H1 (cell line): ENCODE measurements around the gene ADAMTS4. TPM values are rescaled to one million over a fixed set of nuclear protein-coding genes. Genes with fewer than 3 reads are reported as not detected.

Experiments
- CTCF ChIA-PET: fragments of 300-600 bp; sonication (Branson Sonifier 250); formaldehyde crosslinking; loops from one replicate; lab custom pipeline; 2021; ENCODE audit not compliant: partially characterized antibody; lab: Charles Lee
- POLR2A ChIA-PET: fragments of 300-600 bp; sonication (Branson Sonifier 250); formaldehyde crosslinking; loops from one replicate; lab custom pipeline; 2021; ENCODE audit warnings: inconsistent platforms; ENCODE audit not compliant: partially characterized antibody; lab: Charles Lee
- DNase-seq, 2 experiments: peaks; one replicate each; pipeline versions ENCODE4 v3.0.0 to v3.0.0-alpha.2; 2010 to 2022; ENCODE audit warnings: low spot score in 2 of 2, low read depth in 1 of 2, mixed read lengths in 1 of 2
- FAIRE-seq: peaks from 2 replicates; lab custom pipeline; 2011; peaks lifted over from hg19 to GRCh38; lab: Jason Lieb, UNC
- H2AFZ ChIP-seq: 2 replicates; pipeline ENCODE4 v1.8.1; 2012; ENCODE audit warnings: low read length, inconsistent platforms
- H2AK5ac ChIP-seq: 2 replicates; pipeline ENCODE4 v1.6.1; 2013; ENCODE audit warnings: low read depth, low read length
- H2BK120ac ChIP-seq: replicated peaks from 2 replicates; pipeline ENCODE3; 2013; ENCODE audit warnings: low read depth, low read length, inconsistent platforms
- H2BK12ac ChIP-seq: 2 replicates; pipeline ENCODE4 v1.6.1; 2013; ENCODE audit warnings: low read depth, low read length
- H2BK15ac ChIP-seq: 2 replicates; pipeline ENCODE4 v1.6.1; 2013; ENCODE audit warnings: low read length
- H2BK20ac ChIP-seq: 2 replicates; pipeline ENCODE4 v1.6.1; 2013; ENCODE audit warnings: low read length
- H2BK5ac ChIP-seq: 2 replicates; pipeline ENCODE4 v1.6.1; 2013; ENCODE audit warnings: low read depth, low read length
- H3K14ac ChIP-seq: 2 replicates; pipeline ENCODE4 v1.6.1; 2013; ENCODE audit warnings: inconsistent platforms; ENCODE audit not compliant: insufficient read length
- H3K18ac ChIP-seq: 2 replicates; pipeline ENCODE4 v1.6.1; 2013; ENCODE audit warnings: low read length; ENCODE audit errors: extremely low read depth
- H3K23ac ChIP-seq: 2 replicates; pipeline ENCODE4 v1.6.1; 2013; ENCODE audit warnings: inconsistent platforms; ENCODE audit not compliant: insufficient read length
- H3K23me2 ChIP-seq: 2 replicates; pipeline ENCODE4 v1.6.1; 2013; ENCODE audit warnings: low read depth, low read length
- H3K27ac ChIP-seq: 2 replicates; pipeline ENCODE4 v1.6.1; 2011; ENCODE audit warnings: low read depth, low read length, inconsistent platforms
- H3K27me3 ChIP-seq, 4 experiments: replicated peaks in 1 of 4; 1 replicate in 1 of 4; 2 replicates in 3 of 4; pipeline versions ENCODE4 v1.6.1 to v1.8.1; 2011 to 2013; ENCODE audit warnings: low read length in 3 of 4, mild to moderate bottlenecking in 3 of 4, inconsistent platforms in 2 of 4, mixed read lengths in 2 of 4, moderate library complexity in 1 of 4; ENCODE audit not compliant: control insufficient read depth in 3 of 4, insufficient read depth in 3 of 4; ENCODE audit errors: extremely low read depth in 1 of 4
- H3K36me3 ChIP-seq, 4 experiments: 2 replicates each; pipeline versions ENCODE4 v1.6.1 to v1.8.1; 2011 to 2013; ENCODE audit warnings: mild to moderate bottlenecking in 4 of 4, low read length in 3 of 4, moderate library complexity in 2 of 4, control low read depth in 1 of 4, inconsistent platforms in 1 of 4; ENCODE audit not compliant: insufficient read depth in 4 of 4, control insufficient read depth in 2 of 4
- H3K4ac ChIP-seq: replicated peaks from 2 replicates; pipeline ENCODE3; 2013; ENCODE audit warnings: low read length, low read depth, mixed read lengths, inconsistent platforms; ENCODE audit not compliant: insufficient read length
- H3K4me1 ChIP-seq, 4 experiments: replicated peaks in 1 of 4; 1 replicate in 1 of 4; 2 replicates in 3 of 4; pipeline versions ENCODE4 v1.6.1 to v1.8.1; 2011 to 2013; ENCODE audit warnings: low read length in 3 of 4, inconsistent platforms in 2 of 4, mixed read lengths in 1 of 4; ENCODE audit not compliant: insufficient read depth in 4 of 4, control insufficient read depth in 3 of 4
- H3K4me2 ChIP-seq, 2 experiments: 2 replicates each; pipeline versions ENCODE4 v1.6.1 to v1.8.1; 2011 to 2013; ENCODE audit warnings: low read depth in 2 of 2, low read length in 2 of 2, control low read depth in 1 of 2, inconsistent platforms in 1 of 2, mild to moderate bottlenecking in 1 of 2; ENCODE audit not compliant: insufficient read depth in 1 of 2
- H3K4me3 ChIP-seq, 4 experiments: fragments of 200-600, 300-600 bp in 1 of 4; sonication (generic), shearing (Covaris generic), sonication (Bioruptor Twin) in 1 of 4; 2 replicates each; pipeline versions ENCODE4 v1.5.1 to v1.8.1; 2011 to 2016; ENCODE audit warnings: low read length in 4 of 4, low read depth in 3 of 4, control low read depth in 2 of 4, inconsistent platforms in 2 of 4, mild to moderate bottlenecking in 2 of 4, mixed read lengths in 1 of 4, moderate library complexity in 1 of 4; ENCODE audit not compliant: insufficient read depth in 2 of 4; ENCODE audit errors: extremely low read depth in 1 of 4
- H3K56ac ChIP-seq: replicated peaks from 2 replicates; pipeline ENCODE3; 2013; ENCODE audit warnings: low read depth, mild to moderate bottlenecking, mixed read lengths, low read length, inconsistent platforms; ENCODE audit not compliant: insufficient read length
- H3K79me1 ChIP-seq: 2 replicates; pipeline ENCODE4 v1.6.1; 2013; ENCODE audit warnings: low read depth, low read length, control low read depth
- H3K79me2 ChIP-seq, 2 experiments: 2 replicates each; pipeline versions ENCODE4 v1.6.1 to v1.8.1; 2012 to 2013; ENCODE audit warnings: low read length in 2 of 2, mild to moderate bottlenecking in 2 of 2, inconsistent platforms in 1 of 2; ENCODE audit not compliant: insufficient read depth in 2 of 2, control insufficient read depth in 1 of 2
- H3K9ac ChIP-seq, 4 experiments: replicated peaks in 1 of 4; 1 replicate in 1 of 4; 2 replicates in 3 of 4; pipeline versions ENCODE4 v1.6.1 to v1.8.1; 2011 to 2013; ENCODE audit warnings: low read depth in 3 of 4, low read length in 3 of 4, control low read depth in 2 of 4, mild to moderate bottlenecking in 2 of 4, moderate library complexity in 2 of 4, inconsistent platforms in 1 of 4; ENCODE audit errors: extremely low read depth in 1 of 4
- H3K9me3 ChIP-seq, 2 experiments: 2 replicates each; pipeline versions ENCODE4 v1.6.1 to v1.8.1; 2012 to 2013; ENCODE audit warnings: mild to moderate bottlenecking in 2 of 2, moderate library complexity in 2 of 2, control low read depth in 1 of 2, inconsistent platforms in 1 of 2, low read depth in 1 of 2, low read length in 1 of 2, mixed read lengths in 1 of 2; ENCODE audit not compliant: insufficient read depth in 2 of 2
- H4K20me1 ChIP-seq, 2 experiments: replicated peaks in 1 of 2; 2 replicates each; pipeline versions ENCODE3 to v1.8.1; 2011 to 2013; ENCODE audit warnings: inconsistent platforms in 2 of 2, low read length in 2 of 2, mild to moderate bottlenecking in 1 of 2; ENCODE audit not compliant: insufficient read depth in 2 of 2, control insufficient read depth in 1 of 2
- H4K5ac ChIP-seq: 2 replicates; pipeline ENCODE4 v1.6.1; 2013; ENCODE audit warnings: low read length, low read depth, mixed read lengths, inconsistent platforms; ENCODE audit not compliant: insufficient read length
- H4K8ac ChIP-seq: 2 replicates; pipeline ENCODE4 v1.8.0; 2013; ENCODE audit warnings: mild to moderate bottlenecking, moderate library complexity, low read length, inconsistent platforms; ENCODE audit not compliant: insufficient read depth; ENCODE audit errors: extremely low read depth
- H4K91ac ChIP-seq: replicated peaks from 2 replicates; pipeline ENCODE3; 2013; ENCODE audit warnings: low read length, mixed read lengths, inconsistent platforms; ENCODE audit not compliant: insufficient read length
- ATF3 ChIP-seq: IDR thresholded peaks from 2 replicates; pipeline ENCODE4 v1.6.1; 2011; ENCODE audit warnings: low read depth, mild to moderate bottlenecking, low read length; ENCODE audit not compliant: insufficient read depth
- EP300 ChIP-seq, 2 experiments: IDR thresholded peaks; 1 replicate in 1 of 2; 2 replicates in 1 of 2; pipeline ENCODE4 v1.6.1; 2011 to 2012; ENCODE audit warnings: low read depth in 2 of 2, low read length in 2 of 2, mild to moderate bottlenecking in 2 of 2, borderline replicate concordance in 1 of 2, inconsistent platforms in 1 of 2, moderate library complexity in 1 of 2
- GABPA ChIP-seq: IDR thresholded peaks from 2 replicates; pipeline ENCODE4 v1.6.1; 2011; ENCODE audit warnings: mild to moderate bottlenecking, low read length, moderate library complexity, borderline replicate concordance; ENCODE audit not compliant: insufficient read depth
- RXRA ChIP-seq: IDR thresholded peaks from 2 replicates; pipeline ENCODE4 v1.6.1; 2011; ENCODE audit warnings: low read depth, mild to moderate bottlenecking, low read length, moderate library complexity; ENCODE audit not compliant: insufficient read depth
- SIX5 ChIP-seq: IDR thresholded peaks from 2 replicates; pipeline ENCODE4 v1.6.1; 2011; ENCODE audit warnings: mild to moderate bottlenecking, low read depth, low read length
- SP1 ChIP-seq: IDR thresholded peaks from 2 replicates; pipeline ENCODE4 v1.6.1; 2011; ENCODE audit warnings: low read depth, low read length
- SP2 ChIP-seq: IDR thresholded peaks from 2 replicates; pipeline ENCODE4 v1.6.1; 2012; ENCODE audit warnings: mild to moderate bottlenecking, low read length, inconsistent platforms
- SUZ12 ChIP-seq: fragments of 200-600 bp; sonication (generic); IDR thresholded peaks from 2 replicates; pipeline ENCODE4 v1.6.1; 2012; ENCODE audit warnings: mild to moderate bottlenecking, inconsistent platforms, low read length, moderate library complexity, mixed read lengths
- TAF1 ChIP-seq: IDR thresholded peaks from 2 replicates; pipeline ENCODE4 v1.6.1; 2011; ENCODE audit warnings: mild to moderate bottlenecking, low read depth, low read length
- WGBS, 2 experiments: shearing (Covaris generic) in 1 of 2; methylation state at CpG; one replicate each; pipeline versions ENCODE4 v1.1.6 to v1.1.7; 2013 to 2015; ENCODE audit warnings: low lambda C conversion rate in 2 of 2, mixed read lengths in 2 of 2, inconsistent platforms in 1 of 2, low coverage in 1 of 2, missing lambda C conversion rate in 1 of 2; ENCODE audit not compliant: insufficient replicate concordance in 2 of 2, insufficient coverage in 1 of 2, insufficient read length in 1 of 2; ENCODE audit errors: extremely low coverage in 1 of 2, missing lambda C conversion rate in 1 of 2; 5-methylcytosine and 5-hydroxymethylcytosine counted together
- polyA plus RNA-seq, 7 experiments: library from polyadenylated mRNA; depleted of rRNA in 3 of 7; stranded (reverse) in 5 of 7; unstranded in 2 of 7; fragments of >200 nt in 5 of 7; fragments of 200-250 nt in 2 of 7; gene quantifications; 1 replicate in 5 of 7; 2 replicates in 1 of 7; 4 replicates in 1 of 7; pipeline versions ENCODE4 v1.2.1 to v1.2.3, GENCODE V29; 2011 to 2013; ENCODE audit warnings: missing spikeins in 2 of 7, mixed read lengths in 2 of 7
- total RNA-seq: library from RNA; stranded (reverse); fragmentation: NEBNext Ultra II Directional; extraction: Animal tissue kit (Norgen Biotek cat#: 25700); gene quantifications from 2 replicates; pipeline ENCODE4 v1.2.1, GENCODE V29; 2021

The ADAMTS4 gene
- total and polyA plus RNA-seq, 2 of the 8 experiments (the other 6 are each of a cell fraction or from before 2014, with no cell fraction given) = 4.6 to 7.2 TPM

- CTCF ChIA-PET = interaction anchor here (0.6 to 23.7 kb wide), 11 partner anchors 10 to 167 kb away, joined by 3 to 427 read pairs (median 5); partner anchors contain the start of genes ADAMTS4, NDUFS2, NR1I3 and PPOX
- Histone ChIP-seq H4K5ac (no peak overlapping the region), H2BK120ac (no peak overlapping the region), H2BK5ac (no peak overlapping the region), H2BK20ac (no peak overlapping the region), H2AK5ac (no peak overlapping the region; the same call in 1 of the 2 replicates), H3K9ac (no peak overlapping the region), H2AFZ (no peak overlapping the region), H3K27ac (no peak overlapping the region), H2BK15ac (no peak overlapping the region), H3K36me3 (no peaks in the 10 kb centered on the region), H3K14ac (no peak overlapping the region), H3K4ac (no peak overlapping the region), H4K8ac (peak overlapping the region; percentile 57), H3K23ac (no peak overlapping the region), H3K23me2 (peaks cover 8% of the 10 kb centered on the region)
- WGBS, 2 experiments = 92% methylated on average over 6 of the region's 6 CpGs; no CpG with 5 or more reads in 1 of the 2 experiments
- no peak for DNase-seq
- TF ChIP-seq RXRA = no peak
- TF ChIP-seq TAF1 = no peak
- TF ChIP-seq SUZ12 = no peak
- no peak for TF ChIP-seq EP300 (IDR thresholded peaks at IDR 0.05; ENCODE audit: borderline replicate concordance in 1 of 2, low read depth in 2 of 2, low read length in 2 of 2)
- TF ChIP-seq ATF3 = no peak
- no peak for TF ChIP-seq SIX5
- TF ChIP-seq GABPA = no peak
- no peak for TF ChIP-seq SP2
- no peak for TF ChIP-seq SP1
- TF ChIP-seq, all 59 proteins: peak for 0
- Histone ChIP-seq H3K27me3 (0 out of 7 replicates have a peak, but pooled peaks cover 0 to 2% (median 0%) of the 10 kb centered on the region in 4 experiments), H3K79me2 (no peaks in the 10 kb centered on the region), H4K20me1 (no peaks in the 10 kb centered on the region), H4K91ac (no peak overlapping the region), H2BK12ac (no peak overlapping the region), H3K18ac (no peak overlapping the region), H3K79me1 (no peaks in the 10 kb centered on the region), H3K56ac (no peak overlapping the region), H3K4me3 (no peak overlapping the region), H3K4me1 (peaks cover 3 to 10% (median 5%) of the 10 kb centered on the region in 4 experiments), H3K4me2 (no peak overlapping the region), H3K9me3 (no peaks in the 10 kb centered on the region)
- no peak for FAIRE-seq
- POLR2A ChIA-PET = interaction anchor here (0.9 to 9.9 kb wide), 6 partner anchors 9 to 150 kb away, joined by 3 to 82 read pairs (median 3); partner anchors contain the start of genes ADAMTS4 and NDUFS2
These were observed 23.5 kb upstream of the ADAMTS4 start for GRCh38 chr1:161222175-161223019.
